Trophoblast cell (in vitro differentiated cells and primary cell): Measurements from ENCODE around the gene TMEM120B.

Experiments
- DNase-seq, 2 donors: peaks; one replicate each; pipeline ENCODE4 v3.0.0-alpha.2; 2016
- H2AFZ ChIP-seq: 2 replicates; pipeline ENCODE4 v1.6.1; 2013; ENCODE audit warnings: low read length, moderate library complexity, mild to moderate bottlenecking; ENCODE audit not compliant: insufficient read depth, poor library complexity
- H2AK5ac ChIP-seq: 2 replicates; pipeline ENCODE4 v1.6.1; 2013; ENCODE audit warnings: mild to moderate bottlenecking, low read length
- H2BK120ac ChIP-seq: 2 replicates; pipeline ENCODE4 v1.6.1; 2013; ENCODE audit warnings: low read length, mild to moderate bottlenecking, moderate library complexity; ENCODE audit not compliant: insufficient read depth, poor library complexity
- H2BK12ac ChIP-seq: 2 replicates; pipeline ENCODE4 v1.6.1; 2013; ENCODE audit warnings: mild to moderate bottlenecking, low read length, moderate library complexity
- H2BK5ac ChIP-seq: 2 replicates; pipeline ENCODE4 v1.6.1; 2013; ENCODE audit warnings: low read length, low read depth, moderate library complexity, mild to moderate bottlenecking; ENCODE audit not compliant: poor library complexity
- H3K14ac ChIP-seq: 2 replicates; pipeline ENCODE4 v1.6.1; 2013; ENCODE audit warnings: mild to moderate bottlenecking, low read length
- H3K18ac ChIP-seq: 2 replicates; pipeline ENCODE4 v1.6.1; 2013; ENCODE audit warnings: mild to moderate bottlenecking, low read length
- H3K23ac ChIP-seq: 2 replicates; pipeline ENCODE4 v1.6.1; 2013; ENCODE audit warnings: low read length
- H3K27ac ChIP-seq: 2 replicates; pipeline ENCODE4 v1.5.1; 2013; ENCODE audit warnings: low read depth, mild to moderate bottlenecking, inconsistent platforms, low read length, moderate library complexity
- H3K27me3 ChIP-seq: 2 replicates; pipeline ENCODE4 v1.6.1; 2013; ENCODE audit warnings: inconsistent platforms, mild to moderate bottlenecking, low read length, moderate library complexity; ENCODE audit not compliant: insufficient read depth
- H3K36me3 ChIP-seq, 2 experiments: 1 replicate in 1 of 2; 2 replicates in 1 of 2; pipeline ENCODE4 v1.6.1; 2013; ENCODE audit warnings: low read length in 2 of 2, mild to moderate bottlenecking in 2 of 2, moderate library complexity in 1 of 2; ENCODE audit not compliant: insufficient read depth in 2 of 2, control insufficient read depth in 1 of 2
- H3K4ac ChIP-seq: 2 replicates; pipeline ENCODE4 v1.6.1; 2013; ENCODE audit warnings: low read depth, mild to moderate bottlenecking, low read length, moderate library complexity
- H3K4me1 ChIP-seq, 2 experiments: 1 replicate in 1 of 2; 2 replicates in 1 of 2; pipeline ENCODE4 v1.6.1; 2013; ENCODE audit warnings: low read length in 2 of 2, mild to moderate bottlenecking in 2 of 2, moderate library complexity in 1 of 2; ENCODE audit not compliant: insufficient read depth in 2 of 2, control insufficient read depth in 1 of 2
- H3K4me2 ChIP-seq: 2 replicates; pipeline ENCODE4 v1.6.1; 2013; ENCODE audit warnings: inconsistent platforms, mild to moderate bottlenecking, low read length, moderate library complexity
- H3K4me3 ChIP-seq: 2 replicates; pipeline ENCODE4 v1.5.1; 2013; ENCODE audit warnings: mild to moderate bottlenecking, low read depth, low read length, inconsistent platforms
- H3K79me1 ChIP-seq: one replicate; pipeline ENCODE4 v1.6.1; 2013; ENCODE audit warnings: low read length
- H3K79me2 ChIP-seq: 2 replicates; pipeline ENCODE4 v1.6.1; 2013; ENCODE audit warnings: low read length, mild to moderate bottlenecking; ENCODE audit not compliant: control insufficient read depth, insufficient read depth, poor library complexity
- H3K9ac ChIP-seq: 2 replicates; pipeline ENCODE4 v1.6.1; 2013; ENCODE audit warnings: mild to moderate bottlenecking, low read length
- H3K9me3 ChIP-seq: 2 replicates; pipeline ENCODE4 v1.6.1; 2013; ENCODE audit warnings: low read depth, mild to moderate bottlenecking, control low read depth, inconsistent platforms, low read length; ENCODE audit not compliant: insufficient read depth
- H4K12ac ChIP-seq: 2 replicates; pipeline ENCODE4 v1.6.1; 2013; ENCODE audit warnings: low read depth, mild to moderate bottlenecking, low read length, moderate library complexity
- H4K8ac ChIP-seq: 2 replicates; pipeline ENCODE4 v1.6.1; 2013; ENCODE audit warnings: low read depth, mild to moderate bottlenecking, low read length, moderate library complexity
- H4K91ac ChIP-seq: one replicate; pipeline ENCODE4 v1.6.1; 2013; ENCODE audit warnings: low read depth, mild to moderate bottlenecking, low read length, moderate library complexity
- WGBS: extraction: QIAGEN DNeasy Blood & Tissue Kit; methylation state at CpG from one replicate; pipeline ENCODE4 v1.1.7; 2013; ENCODE audit warnings: missing lambda C conversion rate; ENCODE audit not compliant: insufficient read length, insufficient coverage; ENCODE audit errors: extremely low coverage; 5-methylcytosine and 5-hydroxymethylcytosine counted together

The TMEM120B gene

DNA sequence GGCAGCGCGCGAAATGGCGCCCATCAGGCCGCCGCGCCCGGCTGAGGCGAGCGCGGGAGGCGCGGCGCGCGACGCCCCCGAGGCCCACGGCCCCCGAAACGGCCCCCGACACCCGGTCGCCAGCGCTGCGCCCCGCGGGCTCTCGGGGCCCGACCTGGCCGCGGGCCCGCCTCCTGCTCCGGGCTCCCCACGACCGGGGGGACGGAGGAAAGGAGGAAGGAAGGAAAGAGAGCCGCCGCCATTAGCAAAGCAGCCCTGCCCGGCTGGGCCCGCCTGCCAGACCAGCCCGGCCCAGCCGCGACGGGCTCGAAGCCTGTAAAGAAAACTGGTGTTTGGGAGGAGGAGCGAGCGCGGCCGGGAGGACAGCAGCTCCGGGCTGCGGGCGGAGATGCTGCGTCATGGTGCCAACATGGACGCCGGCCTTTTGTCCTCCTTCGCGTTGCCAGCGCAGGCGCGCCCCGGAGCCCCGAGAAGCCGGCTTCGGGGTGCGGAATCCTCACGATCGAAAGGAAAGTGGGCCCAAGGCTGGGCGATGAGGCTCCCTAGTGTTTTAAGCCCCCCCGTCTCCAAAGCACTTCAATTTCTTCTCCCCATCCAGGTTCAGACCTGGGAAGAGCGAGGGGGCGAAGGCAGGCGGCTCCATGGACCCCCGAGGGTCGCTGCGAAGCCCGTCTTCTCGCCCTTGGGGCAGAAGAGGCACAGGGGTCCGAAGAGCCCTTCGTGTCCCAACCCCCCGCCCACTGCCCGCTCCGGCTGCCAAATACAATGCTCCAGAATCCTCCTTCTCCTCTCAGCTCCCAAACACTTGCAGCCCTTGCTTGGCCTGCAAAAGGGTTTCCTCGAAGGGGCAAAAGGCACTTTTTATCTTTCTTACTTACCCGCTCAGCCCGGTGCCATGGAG, 88.4 kb downstream of the TMEM120B start:
- Histone ChIP-seq H2AK5ac (peak overlapping the region; percentile 100), H3K27me3 (no peaks in the 10 kb centered on the region), H3K4me1 (peaks cover 21 to 33% of the 10 kb centered on the region in 2 experiments), H3K23ac (no peak overlapping the region), H3K14ac (peak overlapping the region; percentile 100), H3K9me3 (no peaks in the 10 kb centered on the region), H3K79me1 (peaks cover 52% of the 10 kb centered on the region), H3K4me2 (peak overlapping the region; percentile 78), H4K8ac (peak overlapping the region; percentile 99), H3K9ac (peak overlapping the region; percentile 99), H4K91ac (peak overlapping the region; percentile 100), H3K4ac (peak overlapping the region; percentile 100), H2BK5ac (peak overlapping the region; percentile 100), H2AFZ (peak overlapping the region; percentile 84), H4K12ac (peak overlapping the region; percentile 97), H3K27ac (peak overlapping the region; percentile 100), H3K18ac (peak overlapping the region; percentile 98), H2BK12ac (peak overlapping the region; percentile 64), H3K79me2 (peaks cover 50% of the 10 kb centered on the region), H3K4me3 (peak overlapping the region; percentile 74), H2BK120ac (peak overlapping the region; percentile 99), H3K36me3 (peaks cover 12 to 23% of the 10 kb centered on the region in 2 experiments)
- peak; percentile 82 to 88 for DNase-seq
- WGBS = no CpG with 5 or more reads among the region's 86 CpGs

DNA sequence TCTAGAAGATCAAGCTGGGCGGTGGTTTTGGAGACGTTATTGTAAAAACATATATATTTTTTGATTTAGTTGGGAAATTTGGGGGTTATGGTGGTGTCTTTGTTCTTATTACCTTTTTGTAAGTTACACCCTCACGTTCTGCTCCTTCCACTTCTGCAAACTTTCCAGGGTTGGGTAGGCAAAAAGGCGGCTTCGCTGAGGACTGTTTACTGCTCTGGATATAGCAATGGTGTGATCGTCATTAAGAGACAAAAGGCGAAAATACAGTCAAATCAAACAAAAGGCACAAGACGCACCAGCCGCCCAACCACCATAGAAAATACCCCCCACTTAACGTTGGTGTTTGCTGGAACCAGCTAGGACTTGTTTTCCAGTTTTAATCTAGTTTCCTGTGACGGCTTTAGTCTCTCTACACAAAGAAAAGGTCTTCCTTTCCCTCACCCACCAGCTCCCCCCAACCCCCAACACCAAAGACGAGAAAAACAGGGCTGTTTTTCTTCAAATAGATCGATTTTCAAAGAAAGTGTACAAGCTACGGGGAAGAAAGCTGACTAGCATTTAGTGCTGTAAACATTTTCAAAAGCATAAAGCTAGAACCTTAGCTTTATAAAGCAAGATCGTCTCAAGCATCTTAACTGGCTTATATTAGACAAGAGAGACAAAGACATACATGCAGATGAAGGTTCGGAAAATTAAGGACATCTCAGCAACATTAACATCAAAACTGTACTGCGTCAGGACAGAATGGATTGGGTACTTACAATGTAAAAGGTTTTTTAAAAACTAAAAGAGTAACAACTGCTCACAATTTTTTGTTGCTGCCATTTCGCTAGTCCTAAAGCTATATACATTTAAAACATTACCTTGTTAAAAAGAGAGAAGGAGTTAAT, 89.3 kb downstream of the TMEM120B start:
- no peak overlapping the region for H3K23ac ChIP-seq
- H3K27me3 ChIP-seq = no peaks in the 10 kb centered on the region
- peak overlapping the region; percentile 97 for H4K12ac ChIP-seq
- peaks cover 52% of the 10 kb centered on the region for H3K79me1 ChIP-seq
- peak in 1 of 2 donors; percentile 25 for DNase-seq
- peak overlapping the region; percentile 78 for H3K4me2 ChIP-seq
- peaks cover 6 to 20% of the 10 kb centered on the region in 2 experiments for H3K36me3 ChIP-seq
- H3K14ac ChIP-seq = peak overlapping the region; percentile 100
- peaks cover 29 to 33% of the 10 kb centered on the region in 2 experiments for H3K4me1 ChIP-seq
- H4K8ac ChIP-seq = peak overlapping the region; percentile 99
- H3K9ac ChIP-seq = peak overlapping the region; percentile 99
- peaks cover 50% of the 10 kb centered on the region for H3K79me2 ChIP-seq
- H2BK5ac ChIP-seq = peak overlapping the region; percentile 100
- H3K18ac ChIP-seq = peak overlapping the region; percentile 98
- H3K4me3 ChIP-seq = peak overlapping the region; percentile 74
- H3K4ac ChIP-seq = peak overlapping the region; percentile 100
- peak overlapping the region; percentile 99 for H2BK120ac ChIP-seq
- peak overlapping the region; percentile 84 for H2AFZ ChIP-seq
- H4K91ac ChIP-seq = peak overlapping the region; percentile 100
- H3K9me3 ChIP-seq = no peaks in the 10 kb centered on the region
- 83% methylated on average over 1 of the region's 18 CpGs for WGBS
- H3K27ac ChIP-seq = peak overlapping the region; percentile 100
- H2BK12ac ChIP-seq = no peak overlapping the region
- H2AK5ac ChIP-seq = peak overlapping the region; percentile 100

DNA sequence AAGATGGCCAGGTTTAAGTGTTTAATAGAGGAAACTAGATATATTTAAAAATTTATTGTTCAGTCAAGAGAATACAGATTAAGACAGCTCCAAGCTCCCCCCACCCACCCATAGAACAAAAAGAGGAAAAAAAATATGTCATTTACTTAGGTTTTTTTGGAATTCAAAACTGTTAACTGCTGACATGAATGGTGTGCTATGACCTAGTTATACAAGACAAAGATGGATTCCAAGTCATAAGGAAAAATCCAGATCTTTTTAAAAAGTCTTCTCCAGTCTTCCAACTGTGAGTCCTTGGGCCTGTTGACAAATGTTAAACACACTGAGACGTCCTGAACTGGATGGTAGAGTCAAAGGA, 89.9 kb downstream of the TMEM120B start:
- Histone ChIP-seq H3K4ac (no peak overlapping the region), H2AFZ (no peak overlapping the region), H4K91ac (no peak overlapping the region), H3K36me3 (peaks cover 6 to 22% of the 10 kb centered on the region in 2 experiments), H2BK120ac (no peak overlapping the region), H3K18ac (no peak overlapping the region), H3K27me3 (no peaks in the 10 kb centered on the region), H3K23ac (no peak overlapping the region), H2BK5ac (no peak overlapping the region), H3K27ac (peak overlapping the region; percentile 94), H3K14ac (no peak overlapping the region), H3K9me3 (no peaks in the 10 kb centered on the region), H3K4me2 (peak overlapping the region; percentile 97), H3K79me1 (peaks cover 50% of the 10 kb centered on the region), H3K4me1 (peaks cover 26 to 27% of the 10 kb centered on the region in 2 experiments), H3K4me3 (no peak overlapping the region), H3K9ac (no peak overlapping the region), H4K12ac (no peak overlapping the region), H3K79me2 (peaks cover 48% of the 10 kb centered on the region), H2AK5ac (no peak overlapping the region), H4K8ac (no peak overlapping the region), H2BK12ac (no peak overlapping the region)
- no CpG with 5 or more reads among the region's 1 CpG for WGBS
- no peak for DNase-seq
